Skin of body (tissue), 2 donors: ENCODE measurements around the gene CTR9. TPM values are rescaled to one million over a fixed set of nuclear protein-coding genes. Genes with fewer than 3 reads are reported as not detected.

Source experiments
- DNase-seq: peaks from one replicate; lab custom pipeline; 2025; lab: John Stamatoyannopoulos, UW
- total RNA-seq: library from RNA; depleted of rRNA; stranded (reverse); fragments of >200 nt; gene quantifications from one replicate; pipeline ENCODE4 v1.2.3, GENCODE V29; 2014

CTR9 gene
- total RNA-seq, 1 donor from 2014 or later: 32.8 TPM

- DNase-seq: no peak
Measured at GRCh38 chr11:10742460-10743208, 8.4 kb upstream of the CTR9 start.

GRCh38 chr11:10743354-10744000 is 7.6 kb upstream of the CTR9 start:
- no peak for DNase-seq

GRCh38 chr11:10744206-10744605 is 6.8 kb upstream of the CTR9 start:
- no peak for DNase-seq

- DNase-seq: no peak
Measured at GRCh38 chr11:10746871-10747270, 4.2 kb upstream of the CTR9 start.

- DNase-seq: no peak
Measured at GRCh38 chr11:10747733-10748132, 3.3 kb upstream of the CTR9 start.

- DNase-seq: no peak
Measured at GRCh38 chr11:10749476-10749875, 1.6 kb upstream of the CTR9 start.

- no peak for DNase-seq
Measured at GRCh38 chr11:10751581-10751940, 515 bp downstream of the CTR9 start.

GRCh38 chr11:10752061-10752460 is 1.0 kb downstream of the CTR9 start:
- no peak for DNase-seq

- no peak for DNase-seq
Measured at GRCh38 chr11:10752486-10752885, 1.4 kb downstream of the CTR9 start.

GRCh38 chr11:10758957-10759356 is 7.9 kb downstream of the CTR9 start:
- no peak for DNase-seq

GRCh38 chr11:10761085-10761698 is 10.1 kb downstream of the CTR9 start:
- no peak for DNase-seq

GRCh38 chr11:10762185-10762584 is 11.1 kb downstream of the CTR9 start:
- no peak for DNase-seq

GRCh38 chr11:10762913-10763421 is 11.9 kb downstream of the CTR9 start:
- DNase-seq: no peak

GRCh38 chr11:10763766-10764165 is 12.7 kb downstream of the CTR9 start:
- no peak for DNase-seq

GRCh38 chr11:10764412-10764811 is 13.4 kb downstream of the CTR9 start:
- DNase-seq: no peak

- no peak for DNase-seq
Measured at GRCh38 chr11:10770626-10771254, 19.7 kb downstream of the CTR9 start.

GRCh38 chr11:10771457-10771856 is 20.4 kb downstream of the CTR9 start:
- no peak for DNase-seq

- no peak for DNase-seq
Measured at GRCh38 chr11:10774811-10775210, 23.8 kb downstream of the CTR9 start.

GRCh38 chr11:10777393-10777793 is 26.3 kb downstream of the CTR9 start:
- DNase-seq: no peak

GRCh38 chr11:10777806-10778205 is 26.8 kb downstream of the CTR9 start:
- no peak for DNase-seq

GRCh38 chr11:10778217-10778970 is 27.3 kb downstream of the CTR9 start:
- no peak for DNase-seq
